Memory B cell (primary cell): ENCODE measurements around the gene ZNF513.
"Not testable (repeated sequence)": the region's sequence is repeated elsewhere in the genome, so short reads cannot be mapped to it uniquely, and the experiment has no call there.

Experiments used
- ATAC-seq: fragments of 150-1000 bp; cut with Tn5 transposase; 2 replicates; pipeline ENCODE4 v1.10.0; 2021; ENCODE audit warnings: low read depth, mild to moderate bottlenecking, moderate library complexity
- DNase-seq, 2 donors: peaks; one replicate each; pipeline ENCODE4 v3.0.0; 2022; ENCODE audit warnings: low spot score in 2 of 2
- H3K27ac Mint-ChIP-seq: one replicate; pipeline ENCODE4 v1.8.0; 2022; ENCODE audit warnings: mild to moderate bottlenecking, moderate library complexity, mixed read lengths
- H3K27me3 Mint-ChIP-seq: one replicate; pipeline ENCODE4 v1.8.0; 2022; ENCODE audit warnings: mixed read lengths
- H3K36me3 Mint-ChIP-seq: one replicate; pipeline ENCODE4 v1.8.0; 2022; ENCODE audit warnings: mild to moderate bottlenecking, mixed read lengths
- H3K4me1 Mint-ChIP-seq: one replicate; pipeline ENCODE4 v1.8.0; 2022; ENCODE audit warnings: mixed read lengths
- H3K4me3 Mint-ChIP-seq: one replicate; pipeline ENCODE4 v1.8.0; 2022; ENCODE audit warnings: mild to moderate bottlenecking, moderate library complexity, mixed read lengths
- H3K9me3 Mint-ChIP-seq: one replicate; pipeline ENCODE4 v1.8.0; 2022; ENCODE audit warnings: mixed read lengths

ZNF513 gene

GRCh38 chr2:27354597-27354927, 26.0 kb downstream of the ZNF513 start:
- Mint-ChIP-seq H3K36me3 (peaks cover 4% of the 10 kb centered on the region), H3K9me3 (no peaks in the 10 kb centered on the region), H3K4me1 (peaks cover 32% of the 10 kb centered on the region), H3K27ac (no peak overlapping the region), H3K27me3 (no peaks in the 10 kb centered on the region), H3K4me3 (no peak overlapping the region)
- DNase-seq, result no peak
- ATAC-seq, result no peak

- no peaks in the 10 kb centered on the region for H3K9me3 Mint-ChIP-seq
- H3K27ac Mint-ChIP-seq, result peak overlapping the region; percentile 24
- ATAC-seq (no peak), DNase-seq (no peak)
- H3K27me3 Mint-ChIP-seq, result no peaks in the 10 kb centered on the region
- peaks cover 32% of the 10 kb centered on the region for H3K4me1 Mint-ChIP-seq
- H3K36me3 Mint-ChIP-seq, result peaks cover 5% of the 10 kb centered on the region
- peak overlapping the region; percentile 15 for H3K4me3 Mint-ChIP-seq
These were observed 26.6 kb downstream of the ZNF513 start for GRCh38 chr2:27353762-27354596.

- Mint-ChIP-seq H3K4me1 (peaks cover 30% of the 10 kb centered on the region), H3K27ac (peak overlapping the region; percentile 24)
- ATAC-seq, H3K4me3 Mint-ChIP-seq, DNase-seq, H3K36me3 Mint-ChIP-seq, H3K27me3 Mint-ChIP-seq, H3K9me3 Mint-ChIP-seq: not testable (repeated sequence)
These were observed 27.2 kb downstream of the ZNF513 start for GRCh38 chr2:27353386-27353761.

GRCh38 chr2:27351802-27352598, 28.5 kb downstream of the ZNF513 start:
- no peak for DNase-seq
- Mint-ChIP-seq H3K4me1 (peaks cover 28% of the 10 kb centered on the region), H3K27ac (peak overlapping the region; percentile 16), H3K9me3 (no peaks in the 10 kb centered on the region), H3K27me3 (no peaks in the 10 kb centered on the region), H3K4me3 (no peak overlapping the region), H3K36me3 (peaks cover 12% of the 10 kb centered on the region)
- ATAC-seq, result no peak

- H3K4me1 Mint-ChIP-seq, result peaks cover 28% of the 10 kb centered on the region
These were observed 30.3 kb downstream of the ZNF513 start for GRCh38 chr2:27350106-27350693.

DNA sequence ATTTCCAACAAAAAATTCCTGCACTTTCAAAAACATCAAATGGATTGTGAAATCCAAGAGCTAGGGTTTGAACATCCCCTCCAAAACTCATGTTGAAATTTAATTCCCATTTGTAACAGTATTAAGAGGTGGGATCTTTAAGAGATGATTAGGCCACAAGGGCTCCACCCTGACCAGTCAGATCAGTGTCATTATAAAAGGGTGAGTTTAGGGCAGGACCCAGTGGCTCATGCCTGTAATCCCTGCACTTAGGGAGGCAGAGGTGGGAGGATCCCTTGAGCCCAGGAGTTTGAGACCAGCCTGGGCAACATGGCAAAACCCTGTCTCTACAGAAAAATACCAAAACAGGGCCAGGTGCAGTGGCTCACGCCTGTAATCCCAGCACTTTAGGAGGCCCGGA, 32.9 kb downstream of the ZNF513 start:
- peaks cover 12% of the 10 kb centered on the region for H3K36me3 Mint-ChIP-seq
- DNase-seq (no peak), ATAC-seq (no peak)
- no peak overlapping the region for H3K4me3 Mint-ChIP-seq
- peaks cover 24% of the 10 kb centered on the region for H3K4me1 Mint-ChIP-seq
- no peaks in the 10 kb centered on the region for H3K9me3 Mint-ChIP-seq
- no peak overlapping the region for H3K27ac Mint-ChIP-seq
- H3K27me3 Mint-ChIP-seq, result no peaks in the 10 kb centered on the region

More at GRCh38 chr2:27350106-27350693, 30.3 kb downstream of the ZNF513 start:
- ATAC-seq (no peak), DNase-seq (no peak)
- no peaks in the 10 kb centered on the region for H3K9me3 Mint-ChIP-seq
- no peak overlapping the region for H3K4me3 Mint-ChIP-seq
- H3K36me3 Mint-ChIP-seq, result peaks cover 12% of the 10 kb centered on the region
- H3K27ac Mint-ChIP-seq, result no peak overlapping the region
- no peaks in the 10 kb centered on the region for H3K27me3 Mint-ChIP-seq

DNA sequence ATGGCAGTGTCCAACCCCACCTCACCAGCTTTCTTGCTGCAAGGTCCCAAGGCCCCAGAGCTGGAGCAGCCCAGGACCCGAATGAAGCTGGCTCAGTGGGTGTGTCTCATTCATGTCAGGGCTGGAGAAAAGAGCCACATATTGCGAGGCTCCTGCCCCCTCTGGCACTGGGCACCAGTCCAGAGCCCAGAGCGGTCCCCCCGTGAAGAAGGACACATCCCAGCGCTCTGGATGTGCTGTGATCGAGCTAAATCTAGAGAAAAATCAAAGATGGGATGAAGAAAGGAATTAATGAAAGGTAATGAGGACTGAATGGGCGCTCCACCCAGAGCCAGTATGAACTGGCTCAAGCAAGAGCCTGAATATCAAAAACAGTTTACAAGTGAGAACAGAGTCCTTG, 44.4 kb downstream of the ZNF513 start:
- no peak overlapping the region for H3K27ac Mint-ChIP-seq
- H3K27me3 Mint-ChIP-seq, result no peaks in the 10 kb centered on the region
- no peak overlapping the region for H3K4me3 Mint-ChIP-seq
- no peak for DNase-seq
- no peak for ATAC-seq
- H3K4me1 Mint-ChIP-seq, result no peaks in the 10 kb centered on the region
- no peaks in the 10 kb centered on the region for H3K9me3 Mint-ChIP-seq
- peaks cover 30% of the 10 kb centered on the region for H3K36me3 Mint-ChIP-seq

DNA sequence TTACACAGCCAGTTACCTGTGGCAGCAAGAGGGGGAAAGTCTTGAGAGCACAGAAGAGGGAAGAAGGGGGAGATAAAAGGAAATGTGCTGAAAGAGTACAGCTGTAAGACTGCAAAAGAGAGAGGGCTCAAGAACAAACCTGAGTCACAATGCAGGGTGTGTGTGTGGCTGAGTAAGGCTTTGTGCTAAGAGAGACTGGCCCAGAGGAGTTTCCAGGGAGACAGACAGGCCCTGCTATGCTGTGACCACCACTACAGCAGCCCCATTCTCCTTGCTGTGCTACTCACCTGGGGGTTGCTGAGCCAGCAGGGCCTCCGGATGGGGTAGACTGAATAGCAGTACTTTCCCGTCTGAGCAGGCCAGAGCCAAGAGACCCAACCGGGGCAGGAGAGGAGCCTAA, 45.2 kb downstream of the ZNF513 start:
- H3K9me3 Mint-ChIP-seq, result no peaks in the 10 kb centered on the region
- peaks cover 30% of the 10 kb centered on the region for H3K36me3 Mint-ChIP-seq
- no peaks in the 10 kb centered on the region for H3K4me1 Mint-ChIP-seq
- ATAC-seq (no peak), DNase-seq (no peak)
- H3K27ac Mint-ChIP-seq, result peak overlapping the region; percentile 28
- H3K4me3 Mint-ChIP-seq, result no peak overlapping the region
- no peaks in the 10 kb centered on the region for H3K27me3 Mint-ChIP-seq
